SK-N-SH (cell line): Measurements from ENCODE around the gene RBCK1.

ENCODE experiments used
- CTCF ChIP-seq: fragments of 200-600 bp; sonication (generic); IDR thresholded peaks from 2 replicates; pipeline ENCODE4 v1.6.1; 2017; ENCODE audit warnings: antibody characterized with exemption, mild to moderate bottlenecking, moderate library complexity
- EZH2phosphoT487 ChIP-seq: fragments of 200-600 bp; sonication (generic); IDR thresholded peaks from 2 replicates; pipeline ENCODE4 v1.6.1; 2017; ENCODE audit warnings: low read depth, mixed run types, mild to moderate bottlenecking, antibody characterized with exemption, moderate library complexity, borderline replicate concordance
- GATA2 ChIP-seq: sonication (generic); formaldehyde crosslinking; IDR thresholded peaks from 2 replicates; pipeline ENCODE4 v1.5.0; 2020; ENCODE audit warnings: mild to moderate bottlenecking, missing genetic modification reagents
- YY1 ChIP-seq: IDR thresholded peaks from 2 replicates; pipeline ENCODE4 v1.4.0; 2012; ENCODE audit warnings: low read depth, mild to moderate bottlenecking
- TF ChIP-seq, protein P1 (sequence below): IDR thresholded peaks from 2 replicates; pipeline ENCODE4 v1.4.0; 2012; ENCODE audit warnings: low read depth

DNA sequence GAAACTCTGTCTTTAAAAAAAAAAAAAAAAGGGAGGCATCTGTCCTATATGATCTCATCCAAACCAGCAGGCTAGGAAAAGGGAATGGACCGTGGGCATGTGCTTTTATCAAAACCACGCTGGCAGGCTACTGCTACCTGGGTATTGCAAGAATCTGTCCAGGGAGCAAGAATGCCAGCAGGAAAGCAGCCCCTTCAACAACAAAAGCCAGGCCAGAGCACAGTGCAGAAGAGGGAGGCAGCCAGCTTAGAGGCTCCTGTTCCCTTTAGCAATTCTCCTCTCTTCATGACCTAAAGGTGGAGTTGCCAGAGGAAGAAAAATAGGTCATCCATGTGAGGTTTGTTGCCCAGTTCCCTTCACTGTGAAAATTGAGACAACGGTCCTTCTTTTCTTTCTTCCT is 36.0 kb downstream of the RBCK1 start:
- no peak for TF ChIP-seq YY1
- TF ChIP-seq GATA2 (CRISPR knock-in tag) = no peak
- TF ChIP-seq CTCF = no peak
- no peak for TF ChIP-seq EZH2phosphoT487
- TF ChIP-seq, protein P1, sequence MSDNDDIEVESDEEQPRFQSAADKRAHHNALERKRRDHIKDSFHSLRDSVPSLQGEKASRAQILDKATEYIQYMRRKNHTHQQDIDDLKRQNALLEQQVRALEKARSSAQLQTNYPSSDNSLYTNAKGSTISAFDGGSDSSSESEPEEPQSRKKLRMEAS = no peak
